Measurements from ENCODE around the gene MOB3C. TPM values are rescaled to one million over a fixed set of nuclear protein-coding genes. Genes with fewer than 3 reads are reported as not detected.

The MOB3C gene
- total and polyA plus RNA-seq, 10 of the 15 experiments (the other 5 are each of a cell fraction or from before 2014, with no cell fraction given) = 1.0 to 16.0 (median 9.4) TPM

- TF ChIP-seq ZBTB4 (CRISPR knock-in tag; IDR thresholded peaks at IDR 0.05) = no peak
- no peak for TF ChIP-seq SREBF1 (IDR thresholded peaks at IDR 0.05; ENCODE audit: low read length)
- TF ChIP-seq ELK1 (IDR thresholded peaks at IDR 0.05; ENCODE audit: low read depth, low read length) = no peak
- TF ChIP-seq E2F8 (IDR thresholded peaks at IDR 0.05; ENCODE audit: low read depth, partially characterized antibody) = no peak
Observed at GRCh38 chr1:46585312-46585938, 31.2 kb downstream of the MOB3C start (continued).
